ENCODE measurements around the gene GRIPAP1.

DNA sequence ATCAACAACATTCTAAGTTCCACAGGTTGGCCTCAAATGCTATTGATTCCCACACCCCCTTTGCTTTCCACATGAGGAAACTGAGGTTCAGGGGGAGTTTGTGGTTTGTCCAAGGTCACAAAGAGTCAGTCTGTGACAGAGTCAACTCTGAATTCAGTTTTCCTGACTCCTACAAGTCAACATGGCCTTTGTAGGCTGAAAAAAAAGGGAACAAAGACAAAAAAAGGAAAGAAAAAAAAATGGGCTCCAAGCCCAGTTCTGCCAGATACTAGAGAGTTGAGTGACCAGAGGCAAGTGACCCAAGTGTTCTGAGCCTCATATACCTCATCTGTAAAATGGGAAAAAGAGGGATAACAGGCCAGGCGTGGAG, 66.8 kb downstream of the GRIPAP1 start:
- TF ChIP-seq, protein P1, sequence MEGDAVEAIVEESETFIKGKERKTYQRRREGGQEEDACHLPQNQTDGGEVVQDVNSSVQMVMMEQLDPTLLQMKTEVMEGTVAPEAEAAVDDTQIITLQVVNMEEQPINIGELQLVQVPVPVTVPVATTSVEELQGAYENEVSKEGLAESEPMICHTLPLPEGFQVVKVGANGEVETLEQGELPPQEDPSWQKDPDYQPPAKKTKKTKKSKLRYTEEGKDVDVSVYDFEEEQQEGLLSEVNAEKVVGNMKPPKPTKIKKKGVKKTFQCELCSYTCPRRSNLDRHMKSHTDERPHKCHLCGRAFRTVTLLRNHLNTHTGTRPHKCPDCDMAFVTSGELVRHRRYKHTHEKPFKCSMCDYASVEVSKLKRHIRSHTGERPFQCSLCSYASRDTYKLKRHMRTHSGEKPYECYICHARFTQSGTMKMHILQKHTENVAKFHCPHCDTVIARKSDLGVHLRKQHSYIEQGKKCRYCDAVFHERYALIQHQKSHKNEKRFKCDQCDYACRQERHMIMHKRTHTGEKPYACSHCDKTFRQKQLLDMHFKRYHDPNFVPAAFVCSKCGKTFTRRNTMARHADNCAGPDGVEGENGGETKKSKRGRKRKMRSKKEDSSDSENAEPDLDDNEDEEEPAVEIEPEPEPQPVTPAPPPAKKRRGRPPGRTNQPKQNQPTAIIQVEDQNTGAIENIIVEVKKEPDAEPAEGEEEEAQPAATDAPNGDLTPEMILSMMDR (IDR thresholded peaks at IDR 0.05) = no peak
- TF ChIP-seq POLR2AphosphoS5 (IDR thresholded peaks at IDR 0.05) = no peak
- no peak for TF ChIP-seq POLR2A (IDR thresholded peaks at IDR 0.05)
